ENCODE data around the gene CAPN5.

DNA sequence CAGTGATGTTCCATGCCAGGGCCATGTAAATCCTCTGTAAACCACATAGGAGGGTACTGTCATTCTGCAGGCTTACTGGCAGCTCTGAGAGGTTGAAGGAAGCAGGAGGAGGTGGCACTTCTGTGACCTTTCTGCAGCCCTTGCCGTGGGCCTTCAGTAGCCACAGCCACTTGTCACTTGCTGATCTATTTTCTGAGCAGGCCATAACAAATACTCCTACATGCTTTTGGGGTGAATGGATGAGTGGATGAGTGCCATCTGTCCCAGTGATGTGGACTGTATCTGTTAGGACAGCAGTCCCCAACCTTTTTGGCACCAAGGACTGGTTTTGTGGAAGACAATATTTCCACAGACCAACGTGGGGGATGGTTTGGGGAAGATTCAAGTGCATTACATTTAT, 22.4 kb upstream of the CAPN5 start:
- TF ChIP-seq, protein P1, sequence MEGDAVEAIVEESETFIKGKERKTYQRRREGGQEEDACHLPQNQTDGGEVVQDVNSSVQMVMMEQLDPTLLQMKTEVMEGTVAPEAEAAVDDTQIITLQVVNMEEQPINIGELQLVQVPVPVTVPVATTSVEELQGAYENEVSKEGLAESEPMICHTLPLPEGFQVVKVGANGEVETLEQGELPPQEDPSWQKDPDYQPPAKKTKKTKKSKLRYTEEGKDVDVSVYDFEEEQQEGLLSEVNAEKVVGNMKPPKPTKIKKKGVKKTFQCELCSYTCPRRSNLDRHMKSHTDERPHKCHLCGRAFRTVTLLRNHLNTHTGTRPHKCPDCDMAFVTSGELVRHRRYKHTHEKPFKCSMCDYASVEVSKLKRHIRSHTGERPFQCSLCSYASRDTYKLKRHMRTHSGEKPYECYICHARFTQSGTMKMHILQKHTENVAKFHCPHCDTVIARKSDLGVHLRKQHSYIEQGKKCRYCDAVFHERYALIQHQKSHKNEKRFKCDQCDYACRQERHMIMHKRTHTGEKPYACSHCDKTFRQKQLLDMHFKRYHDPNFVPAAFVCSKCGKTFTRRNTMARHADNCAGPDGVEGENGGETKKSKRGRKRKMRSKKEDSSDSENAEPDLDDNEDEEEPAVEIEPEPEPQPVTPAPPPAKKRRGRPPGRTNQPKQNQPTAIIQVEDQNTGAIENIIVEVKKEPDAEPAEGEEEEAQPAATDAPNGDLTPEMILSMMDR (conservative IDR thresholded peaks at IDR 0.05), result no peak
- TF ChIP-seq ZFX (IDR thresholded peaks at IDR 0.05), result no peak
